Measurements from ENCODE around the gene SPRYD4.

- TF ChIP-seq CTCF (IDR thresholded peaks at IDR 0.05; ENCODE audit: insufficient read depth, low read depth, low read length) (no peak), EZH2 (IDR thresholded peaks at IDR 0.05; ENCODE audit: insufficient read depth, low read length) (no peak)
Measured at GRCh38 chr12:56450241-56450640, 18.1 kb upstream of the SPRYD4 start.
